DMS 273 (cell line): ENCODE measurements around the gene SOCS3.

ENCODE experiments used
- DNase-seq: peaks from one replicate; lab custom pipeline; 2025; ENCODE audit not compliant: unreplicated experiment; lab: John Stamatoyannopoulos, UW

Gene SOCS3, protein sequence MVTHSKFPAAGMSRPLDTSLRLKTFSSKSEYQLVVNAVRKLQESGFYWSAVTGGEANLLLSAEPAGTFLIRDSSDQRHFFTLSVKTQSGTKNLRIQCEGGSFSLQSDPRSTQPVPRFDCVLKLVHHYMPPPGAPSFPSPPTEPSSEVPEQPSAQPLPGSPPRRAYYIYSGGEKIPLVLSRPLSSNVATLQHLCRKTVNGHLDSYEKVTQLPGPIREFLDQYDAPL

DNA sequence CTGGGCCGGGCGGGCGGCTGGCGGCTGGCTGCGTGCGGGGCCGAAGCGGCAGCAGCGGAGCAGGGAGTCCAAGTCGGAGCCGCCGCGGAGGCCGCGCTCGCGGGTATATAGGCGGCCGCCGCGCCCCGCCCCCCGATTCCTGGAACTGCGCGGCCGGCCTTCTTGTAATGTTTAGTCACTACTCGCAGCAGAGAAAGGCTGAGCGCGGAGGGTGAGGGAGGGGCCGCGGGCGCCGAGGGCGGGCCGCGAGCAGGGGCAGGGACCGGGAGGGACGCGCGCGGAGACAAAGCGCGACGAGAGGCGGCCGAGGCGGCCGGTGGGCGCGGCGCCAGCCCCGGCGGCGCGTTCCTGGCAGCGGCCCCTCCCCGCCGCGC, at the start of gene SOCS3:
SOCS3 (minus strand) TSS at position 81 of the 374 bp plus-strand sequence. CDS start 982 bp downstream, outside the sequence.
- peak; percentile 88 for DNase-seq

DNA sequence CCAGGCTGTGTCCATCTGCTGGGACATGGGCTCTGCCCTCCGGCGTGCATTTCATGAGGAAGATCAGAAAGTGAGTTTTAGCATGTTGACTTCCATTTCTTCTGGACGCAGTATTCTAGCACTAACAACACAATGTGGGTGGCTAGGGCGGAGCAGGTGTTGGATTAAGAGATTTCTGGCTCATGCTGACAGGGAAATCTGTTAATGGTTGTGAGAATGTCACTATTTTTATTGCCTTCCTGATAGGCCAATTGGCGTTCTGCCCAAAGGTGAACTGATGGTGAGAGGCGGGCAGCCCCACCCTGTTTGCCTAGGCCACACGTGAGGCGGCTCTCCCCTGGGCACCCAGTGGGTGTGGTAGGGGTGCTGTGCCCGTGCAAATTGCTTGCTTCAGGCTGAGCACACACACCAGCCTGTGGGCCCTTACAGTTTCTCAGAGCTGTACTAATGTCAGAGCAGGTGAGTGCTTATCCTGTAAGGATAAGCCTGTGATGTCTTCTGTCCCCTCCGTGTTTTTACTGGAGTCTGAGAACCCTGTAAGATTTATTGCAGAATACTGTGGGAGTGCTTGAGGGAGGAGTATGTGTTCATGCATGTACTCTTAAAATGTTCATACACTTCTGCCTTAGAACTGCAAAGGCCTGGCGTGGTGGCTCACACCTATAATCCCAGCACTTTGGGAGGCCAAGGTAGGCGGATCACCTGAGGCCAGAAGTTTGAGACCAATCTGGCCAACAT, 49.5 kb upstream of the SOCS3 start:
- peak; percentile 52 for DNase-seq

DNA sequence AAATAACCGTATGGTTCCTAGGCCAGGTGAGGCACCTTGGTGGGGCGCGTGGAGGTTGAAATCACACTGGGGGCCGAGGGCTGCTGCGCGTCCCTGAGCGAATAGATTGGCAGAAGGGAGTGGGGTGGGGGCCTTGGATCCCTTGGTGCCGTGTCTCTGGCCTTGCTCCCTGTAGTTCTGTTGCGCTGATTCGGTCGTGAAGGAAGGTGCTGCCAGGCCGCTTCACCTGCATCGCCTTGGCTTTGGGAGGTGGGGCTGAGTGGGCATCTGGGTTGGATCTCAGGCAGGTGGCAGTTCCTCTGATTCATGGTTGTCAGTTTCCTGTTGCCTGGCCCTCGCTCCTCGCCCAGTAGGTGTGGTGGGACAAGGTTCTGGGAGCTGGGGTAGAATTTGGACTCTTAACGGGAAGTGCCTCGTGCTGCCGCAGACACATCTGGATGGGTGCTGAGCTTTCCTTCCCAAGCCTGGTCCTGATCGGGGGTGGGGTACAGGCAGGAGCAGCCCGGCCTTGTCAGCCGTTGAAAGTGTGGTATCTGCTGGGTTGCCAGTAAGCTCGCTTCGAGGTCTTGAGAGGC, 48.7 kb upstream of the SOCS3 start:
- DNase-seq = no peak

DNA sequence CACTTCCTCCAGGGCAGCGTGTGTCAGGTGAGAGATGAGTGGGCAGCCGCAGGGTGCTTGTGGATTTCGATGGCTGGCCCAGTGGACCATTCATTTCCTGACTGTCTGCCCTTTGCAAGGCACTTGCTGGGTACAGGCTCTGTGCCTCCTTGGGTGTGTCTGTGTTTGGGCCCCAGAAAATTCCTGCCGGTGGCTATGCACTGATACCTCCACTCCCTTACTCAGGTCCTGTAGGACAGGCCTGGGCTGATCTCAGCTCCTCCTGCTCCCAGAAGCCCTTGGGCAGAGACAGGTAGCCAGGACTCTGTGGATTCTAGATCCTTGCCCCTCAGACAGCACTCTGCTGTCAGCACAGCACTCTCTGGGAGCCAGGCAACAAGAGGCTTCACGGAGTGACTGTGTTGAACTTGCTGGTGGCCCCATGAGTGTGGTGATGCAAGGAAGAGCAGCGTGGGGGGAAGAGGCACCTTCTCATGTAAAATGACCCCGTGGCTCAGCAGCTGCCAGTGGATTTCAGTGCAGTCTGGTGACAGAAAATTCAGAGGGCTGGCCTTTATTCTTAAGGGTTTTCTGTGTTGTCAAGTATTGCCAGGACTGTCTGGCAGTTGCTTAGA, 47.6 kb upstream of the SOCS3 start:
- peak; percentile 51 for DNase-seq

DNA sequence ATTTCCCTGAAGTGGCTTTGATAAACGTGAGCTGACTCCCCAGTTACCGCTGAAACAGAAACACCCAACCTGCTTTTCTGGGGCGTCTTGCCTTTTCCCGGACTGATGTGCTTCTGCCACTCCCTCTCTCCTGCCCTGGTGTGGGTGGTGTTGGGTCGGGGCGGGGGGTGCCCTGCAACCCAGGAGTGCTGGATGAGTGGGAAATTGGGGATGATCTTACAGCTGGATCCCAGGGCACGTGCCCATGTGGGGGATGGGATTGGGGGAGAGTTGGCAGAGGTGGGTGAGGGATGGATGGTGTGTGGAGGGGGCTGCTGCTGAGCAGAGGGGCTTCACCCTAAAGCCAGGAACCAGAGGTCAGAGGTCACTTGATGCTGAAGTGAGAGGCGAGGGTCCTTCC, 47.0 kb upstream of the SOCS3 start:
- DNase-seq = no peak

DNA sequence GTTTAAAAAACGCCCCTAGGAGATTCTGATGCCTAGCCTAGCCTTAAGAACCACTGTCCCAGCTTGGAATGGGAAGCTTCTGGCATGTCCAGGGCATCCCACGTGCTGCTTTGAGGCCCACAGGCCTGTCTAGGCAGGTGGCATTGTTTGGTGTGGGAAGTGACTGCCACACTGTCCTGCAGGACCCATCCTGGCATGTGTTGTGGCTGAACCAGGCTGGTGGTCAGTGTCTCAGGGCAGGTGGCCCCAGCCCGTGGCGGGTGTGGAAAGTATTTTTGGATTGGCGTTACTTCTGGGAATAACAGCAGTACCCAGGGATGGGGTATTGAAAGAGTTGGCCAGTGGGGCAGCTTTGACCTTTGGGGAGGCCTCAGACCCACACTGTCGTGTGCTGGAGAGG, 46.5 kb upstream of the SOCS3 start:
- DNase-seq = no peak

DNA sequence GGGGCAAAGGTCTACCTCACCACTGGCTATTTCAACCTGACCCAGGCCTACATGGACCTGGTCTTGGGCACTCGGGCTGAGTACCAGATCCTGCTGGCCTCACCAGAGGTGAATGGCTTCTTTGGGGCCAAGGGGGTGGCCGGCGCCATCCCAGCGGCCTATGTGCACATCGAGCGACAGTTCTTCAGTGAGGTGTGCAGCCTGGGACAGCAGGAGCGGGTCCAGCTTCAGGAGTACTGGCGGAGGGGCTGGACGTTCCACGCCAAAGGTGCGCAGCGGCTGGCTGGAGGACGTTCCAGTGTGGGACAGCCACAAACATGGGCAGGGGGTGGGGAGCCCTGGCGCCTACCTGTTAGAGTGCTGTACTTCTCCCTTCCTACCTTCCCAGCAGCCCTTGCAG, 43.9 kb upstream of the SOCS3 start:
- DNase-seq = no peak

DNA sequence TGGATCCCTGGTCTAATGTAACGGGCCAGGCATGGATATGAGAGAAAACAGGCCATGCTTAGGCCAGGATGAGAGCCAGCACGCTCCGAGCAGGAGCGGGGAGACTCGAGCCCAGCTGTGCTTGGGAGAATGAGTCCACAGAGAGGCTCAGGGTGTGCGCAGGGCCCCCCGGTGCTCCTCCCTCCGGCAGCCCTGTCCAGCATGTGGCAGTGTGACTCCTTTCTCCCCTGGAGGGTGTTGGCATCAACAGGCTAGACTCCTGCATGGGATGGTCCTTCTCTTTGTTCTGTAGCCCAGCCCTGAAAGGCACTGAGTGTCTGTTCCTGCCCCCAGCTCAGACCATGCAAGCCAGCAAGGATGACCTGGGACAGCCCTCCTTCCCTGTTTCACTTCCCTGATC, 42.0 kb upstream of the SOCS3 start:
- no peak for DNase-seq

DNA sequence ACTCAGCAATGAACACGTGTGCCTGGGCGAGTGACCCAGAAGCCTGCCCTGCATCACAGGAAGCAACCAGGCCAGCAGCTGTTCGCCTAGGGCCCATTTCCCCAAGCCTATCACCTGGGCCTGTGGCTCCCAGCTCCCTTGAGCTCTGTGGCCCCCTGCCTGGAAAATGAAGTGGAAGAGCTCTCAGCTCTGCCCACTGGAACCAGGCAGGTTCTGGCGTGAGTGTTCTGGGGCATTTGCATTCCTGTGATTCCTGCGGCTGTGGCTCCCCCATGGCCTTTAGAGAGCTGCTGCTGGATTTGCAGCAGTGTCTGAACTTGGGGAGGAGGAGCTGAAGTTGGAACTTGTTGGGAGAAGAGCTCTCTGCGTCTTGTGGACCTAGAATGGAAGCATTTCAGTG, 41.4 kb upstream of the SOCS3 start:
- DNase-seq = no peak

DNA sequence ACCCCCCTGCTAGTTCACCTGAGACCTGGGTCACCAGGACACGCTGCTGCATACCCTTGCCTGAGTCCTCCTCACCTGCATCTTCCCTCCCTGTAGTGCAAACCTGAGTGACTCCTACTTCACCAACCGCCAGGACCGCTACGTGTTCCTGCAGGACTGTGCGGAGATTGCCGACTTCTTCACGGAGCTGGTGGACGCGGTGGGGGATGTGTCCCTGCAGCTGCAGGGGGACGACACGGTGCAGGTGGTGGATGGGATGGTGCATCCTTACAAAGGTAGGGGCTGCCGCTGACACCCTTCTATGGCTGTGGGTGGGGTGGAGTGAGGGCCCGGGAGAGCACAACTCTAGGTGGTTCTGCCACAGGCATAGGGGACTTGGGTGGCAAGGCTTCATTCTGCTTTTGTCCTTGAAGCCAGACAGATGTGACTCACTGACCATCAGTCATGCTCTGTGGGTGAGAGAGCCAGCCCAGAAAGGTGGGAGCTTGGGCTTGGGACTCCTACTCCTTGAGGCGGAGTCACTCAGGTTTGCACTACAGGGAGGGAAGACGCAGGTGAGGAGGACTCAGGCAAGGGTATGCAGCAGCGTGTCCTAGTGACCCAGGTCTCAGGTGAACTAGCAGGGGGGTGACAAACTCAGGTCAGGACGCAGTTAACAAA, 40.8 kb upstream of the SOCS3 start:
- no peak for DNase-seq

DNA sequence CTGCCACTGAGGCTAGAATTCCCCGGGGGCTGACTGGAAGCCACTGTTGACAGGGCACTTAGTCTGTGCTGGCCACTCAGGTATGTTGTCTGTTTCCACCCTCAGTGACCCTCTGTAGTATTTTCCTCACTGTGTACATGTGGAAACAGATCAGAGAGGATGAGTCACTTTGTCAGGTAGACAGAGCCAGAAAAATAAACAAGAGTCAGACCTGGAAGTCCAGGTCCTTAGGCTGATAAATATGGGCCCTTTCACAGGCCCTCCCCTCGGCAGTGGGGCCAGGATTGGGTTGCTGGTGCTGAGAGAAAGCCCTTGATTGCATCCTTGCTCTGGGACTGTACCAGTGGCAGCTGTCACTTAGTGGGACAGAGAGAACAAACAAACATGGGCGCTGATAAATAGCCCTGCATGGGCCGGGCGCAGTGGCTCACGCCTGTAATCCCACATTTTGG, 39.8 kb upstream of the SOCS3 start:
- no peak for DNase-seq

DNA sequence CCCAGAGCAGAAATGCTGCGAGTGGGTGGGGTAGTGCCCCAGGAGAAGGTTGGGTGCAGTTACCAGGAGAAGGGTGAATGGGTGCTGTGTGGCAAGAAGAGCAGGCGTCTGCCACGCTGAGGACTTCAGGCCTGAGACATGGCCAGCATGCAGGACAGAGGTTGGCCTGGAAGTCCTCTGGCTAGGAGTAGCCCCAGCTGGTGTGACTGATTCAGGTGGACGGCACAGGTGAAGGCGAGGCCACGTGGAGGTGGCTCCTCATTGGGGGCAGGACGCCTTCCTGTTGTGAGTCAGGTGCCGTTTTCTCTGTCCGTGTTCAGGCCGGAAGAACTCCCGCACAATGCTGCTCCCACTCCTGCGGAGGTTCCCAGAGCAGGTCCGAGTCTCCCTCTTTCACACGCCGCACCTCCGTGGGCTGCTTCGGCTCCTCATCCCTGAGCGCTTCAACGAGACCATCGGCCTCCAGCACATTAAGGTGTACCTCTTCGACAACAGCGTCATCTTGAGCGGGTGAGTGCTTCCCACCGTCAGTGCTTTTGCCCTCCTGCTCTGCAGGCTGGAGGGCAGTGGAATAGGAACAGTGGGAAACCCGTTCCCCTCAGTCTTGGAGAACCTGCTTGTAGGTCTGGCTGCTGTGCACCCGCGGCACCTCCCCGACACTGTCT, 39.3 kb upstream of the SOCS3 start:
- DNase-seq = no peak

DNA sequence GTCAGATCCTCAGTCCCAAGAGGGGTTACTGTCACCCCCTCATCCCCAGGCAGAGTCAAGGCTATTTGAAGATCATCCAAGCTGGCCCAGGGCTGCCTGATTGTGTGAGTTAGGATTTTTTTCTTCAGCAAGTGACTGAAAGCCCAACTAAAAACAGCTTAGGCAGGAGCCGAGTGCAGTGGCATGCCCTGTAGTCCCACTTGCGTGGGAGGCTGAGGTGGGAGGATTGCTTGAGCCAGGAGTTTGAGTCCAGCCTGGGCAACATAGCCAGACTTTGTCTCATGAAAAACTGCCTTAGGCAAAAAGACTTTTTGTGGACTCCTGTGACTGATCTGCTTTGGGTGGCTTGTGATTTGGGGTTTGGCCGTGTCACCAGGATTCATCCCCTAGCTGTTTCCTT, 38.5 kb upstream of the SOCS3 start:
- DNase-seq = no peak

DNA sequence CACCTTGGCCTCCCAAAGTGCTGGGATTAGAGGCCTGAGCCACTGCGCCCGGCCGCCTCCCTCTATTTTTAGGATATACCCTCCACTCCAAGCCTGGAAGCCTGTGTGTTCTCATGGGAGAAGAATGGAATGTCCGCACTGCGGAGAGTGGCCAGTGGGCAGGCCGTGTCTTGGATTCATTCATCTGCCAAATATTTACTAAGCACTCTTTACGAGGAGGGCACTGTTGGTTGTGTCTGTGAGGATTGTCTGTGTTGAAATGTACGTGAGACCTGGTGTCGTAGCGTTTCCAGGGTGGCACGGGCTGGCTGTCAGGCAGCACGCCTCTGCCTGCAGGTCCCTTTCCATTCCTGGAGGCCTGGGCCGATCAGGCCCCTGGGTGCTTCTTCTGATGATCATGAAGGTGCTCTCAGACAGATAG, 37.8 kb upstream of the SOCS3 start:
- no peak for DNase-seq

DNA sequence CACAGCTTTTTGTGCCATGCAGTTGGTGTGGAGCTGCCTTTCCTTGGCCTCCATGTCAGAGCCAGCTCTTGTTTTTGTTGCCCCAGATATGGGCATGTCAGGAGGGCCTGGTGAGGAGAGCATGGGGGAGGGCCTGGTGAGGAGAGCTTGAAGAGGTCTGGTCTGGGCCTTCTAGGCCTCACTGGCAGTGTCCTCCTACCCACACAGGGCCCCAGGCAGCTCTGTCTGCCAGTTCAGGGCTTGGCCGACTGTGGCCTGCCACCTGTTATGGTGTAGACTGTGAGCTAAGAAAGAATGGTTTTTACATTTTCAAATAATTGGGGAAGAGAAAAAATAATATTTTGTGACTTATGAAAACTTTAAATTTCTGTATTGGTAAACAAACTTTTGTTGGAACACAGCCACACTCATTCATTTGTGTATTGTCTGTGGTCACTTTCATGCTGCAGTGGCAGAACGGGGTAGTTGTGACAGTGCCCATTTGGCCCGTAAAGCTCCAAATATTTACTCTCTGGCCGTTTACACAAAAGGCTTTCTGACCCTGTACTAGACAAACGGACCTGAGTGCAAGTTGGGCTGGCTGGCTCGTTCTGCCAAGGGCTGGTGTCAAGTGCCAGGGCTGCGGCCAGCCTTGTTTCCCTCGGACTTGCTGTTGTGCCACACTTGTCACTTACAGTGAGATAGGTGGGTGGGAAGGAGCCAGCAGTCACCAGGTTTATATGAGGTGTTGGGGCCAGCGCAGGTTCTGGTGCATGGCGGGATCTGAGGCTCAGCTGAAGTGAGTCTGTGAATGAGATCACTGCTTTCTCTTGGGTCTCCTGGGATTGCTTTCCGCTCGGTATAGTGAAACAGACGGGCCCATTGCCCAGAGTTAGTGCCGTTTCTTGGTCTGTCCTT, 36.8 kb upstream of the SOCS3 start:
- no peak for DNase-seq

DNA sequence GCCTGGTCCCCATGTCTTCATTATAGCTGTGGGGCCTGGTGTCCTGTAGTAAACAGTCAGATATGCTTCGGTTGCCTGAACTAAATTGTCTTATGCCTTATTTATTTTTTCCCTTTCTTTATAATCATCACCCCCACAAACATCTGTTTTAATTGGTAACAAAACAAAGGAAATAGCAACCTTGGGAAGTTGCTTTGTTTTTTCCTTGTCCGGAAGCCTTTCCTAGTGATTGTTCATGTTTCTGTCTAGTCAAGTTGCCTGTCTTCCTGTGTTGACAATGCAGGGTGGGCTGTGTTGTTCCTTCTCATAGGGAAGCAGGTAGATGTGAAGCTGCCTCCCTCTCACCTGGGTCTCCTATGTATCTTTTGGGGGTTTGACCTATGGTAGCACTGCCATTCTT, 35.3 kb upstream of the SOCS3 start:
- DNase-seq = no peak

DNA sequence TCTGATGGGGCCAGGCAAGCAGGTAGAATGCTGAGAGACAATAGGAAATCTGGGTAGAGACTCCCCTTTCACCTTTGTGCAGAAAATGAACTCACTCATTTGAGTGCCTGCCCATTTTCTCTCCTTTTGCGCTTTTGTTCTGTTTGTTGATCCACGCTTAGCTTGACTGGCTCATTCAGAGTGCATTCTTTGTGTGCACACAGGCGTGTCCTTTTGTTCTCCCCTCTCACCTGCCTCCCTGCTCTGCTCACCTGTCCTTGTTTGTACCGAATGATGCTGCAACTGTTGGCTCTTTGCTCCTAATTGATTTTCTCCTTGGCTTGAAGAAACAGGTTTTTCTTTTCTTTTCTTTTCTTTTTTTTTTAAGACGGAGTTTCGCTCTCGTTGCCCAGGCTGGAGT, 34.3 kb upstream of the SOCS3 start:
- no peak for DNase-seq

DNA sequence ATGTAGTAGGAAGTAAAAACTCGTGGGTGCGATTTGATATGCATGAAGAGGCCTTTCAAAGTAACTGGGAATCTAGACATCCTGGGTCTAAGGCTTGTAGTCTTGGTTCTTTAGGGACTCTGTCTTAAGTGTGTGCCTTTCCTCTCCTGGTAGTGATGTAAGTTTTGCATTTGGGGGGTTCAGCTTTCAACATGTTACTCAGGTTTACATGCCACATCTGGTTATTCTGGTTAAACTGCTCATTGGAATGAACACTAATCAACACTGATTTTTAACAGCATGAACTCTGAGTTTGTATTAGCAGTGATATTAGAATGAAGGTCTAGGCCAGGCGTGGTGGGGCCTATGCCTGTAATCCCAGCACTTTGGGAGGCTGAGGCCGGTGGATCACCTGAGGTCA, 33.7 kb upstream of the SOCS3 start:
- DNase-seq = no peak

DNA sequence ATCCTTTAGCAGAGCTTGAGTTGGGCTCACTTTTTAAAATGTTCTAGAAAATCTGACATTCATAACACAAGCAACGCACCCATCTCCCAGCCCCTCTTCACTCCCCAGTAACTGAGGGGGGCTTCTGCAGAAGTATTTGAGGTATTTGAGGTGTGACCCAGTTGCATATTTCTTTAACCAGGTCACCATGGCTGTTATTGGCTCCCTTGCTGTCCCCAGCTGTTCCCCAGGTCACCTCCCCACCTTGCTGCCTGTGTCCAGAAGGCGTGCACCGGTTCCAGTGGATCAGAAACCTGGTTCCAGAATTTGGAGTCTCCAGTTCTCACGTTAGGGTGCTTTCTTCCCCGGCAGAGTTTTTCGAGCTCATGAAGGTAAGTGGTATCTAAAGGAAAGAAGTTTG, 32.4 kb upstream of the SOCS3 start:
- DNase-seq = no peak

DNA sequence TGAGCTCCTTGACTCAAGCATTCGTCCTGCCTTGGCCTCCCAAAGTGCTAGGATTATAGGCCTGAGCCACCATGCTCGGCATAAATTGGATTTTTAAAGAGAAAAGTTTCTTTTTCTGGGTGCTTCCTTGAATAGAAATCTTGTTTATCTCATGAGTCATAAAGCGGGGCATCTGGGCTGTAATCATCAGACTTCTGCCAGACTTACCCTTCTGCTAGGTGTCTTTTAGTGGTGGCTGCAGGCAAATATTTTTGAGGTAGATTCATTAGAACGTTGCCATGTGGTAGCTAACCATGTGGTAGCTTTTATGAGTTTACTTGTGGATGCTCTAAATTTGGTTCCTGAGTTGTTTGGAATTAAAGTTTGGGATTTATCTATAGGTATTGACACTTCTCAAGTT, 32.0 kb upstream of the SOCS3 start:
- DNase-seq = peak; percentile 58
